ENCODE measurements around the gene ATP2B3.

GRCh38 chrX:153627675-153628111 is 110.3 kb downstream of the ATP2B3 start:
- no peak for TF ChIP-seq CTCF (conservative IDR thresholded peaks at IDR 0.05; ENCODE audit: low read length)
- TF ChIP-seq EZH2phosphoT487 (IDR thresholded peaks at IDR 0.05; ENCODE audit: borderline replicate concordance): no peak
